ENCODE results near the gene FIBCD1. TPM values are rescaled to one million over a fixed set of nuclear protein-coding genes. Genes with fewer than 3 reads are reported as not detected.
A peak's percentile ranks its signal among the peaks of the same experiment; 100 is the strongest.

FIBCD1 gene
- total and polyA plus RNA-seq, 4 donors, result 0.97 to 7.7 (median 4.1) TPM

DNA sequence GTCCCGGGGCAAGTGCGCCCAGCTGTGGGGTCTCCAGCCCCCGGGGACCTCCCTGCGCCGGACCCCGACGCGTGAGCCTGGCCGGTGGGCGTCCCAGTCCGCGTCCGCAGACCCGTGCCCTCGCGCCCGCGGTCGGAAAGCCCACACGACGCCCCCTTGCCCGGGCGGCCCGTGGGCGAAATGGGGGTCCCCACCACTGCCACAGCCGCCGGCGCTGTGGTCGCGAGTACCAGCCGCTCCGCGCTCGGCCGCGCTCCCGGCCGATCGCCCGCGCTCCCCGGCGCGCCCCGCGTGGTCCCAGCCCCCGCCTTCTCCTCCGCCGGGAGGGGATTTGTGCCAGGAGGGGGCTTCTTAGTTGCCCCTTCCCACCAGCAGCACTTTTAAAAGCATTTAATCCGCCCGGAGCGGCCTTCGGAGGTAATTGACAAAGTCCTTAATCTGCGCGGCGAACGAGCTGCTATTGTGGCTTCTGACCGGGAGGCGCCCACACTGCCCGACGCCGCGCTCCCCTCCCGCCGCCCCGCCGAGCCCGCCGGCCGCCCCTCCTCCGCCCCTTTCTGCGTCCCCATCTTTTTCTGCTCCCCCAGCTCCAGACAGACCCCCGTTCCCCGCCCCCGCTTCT lies 469 bp upstream of the FIBCD1 start:
- H3K9ac ChIP-seq (ENCODE audit: insufficient read depth in 1 of 2, low read length in 2 of 2), result no peak overlapping the region
- 1% methylated on average over 42 to 75 of the region's 75 CpGs for WGBS, 2 donors
- no peak for ATAC-seq (ENCODE audit: insufficient read depth, low FRiP score)

DNA sequence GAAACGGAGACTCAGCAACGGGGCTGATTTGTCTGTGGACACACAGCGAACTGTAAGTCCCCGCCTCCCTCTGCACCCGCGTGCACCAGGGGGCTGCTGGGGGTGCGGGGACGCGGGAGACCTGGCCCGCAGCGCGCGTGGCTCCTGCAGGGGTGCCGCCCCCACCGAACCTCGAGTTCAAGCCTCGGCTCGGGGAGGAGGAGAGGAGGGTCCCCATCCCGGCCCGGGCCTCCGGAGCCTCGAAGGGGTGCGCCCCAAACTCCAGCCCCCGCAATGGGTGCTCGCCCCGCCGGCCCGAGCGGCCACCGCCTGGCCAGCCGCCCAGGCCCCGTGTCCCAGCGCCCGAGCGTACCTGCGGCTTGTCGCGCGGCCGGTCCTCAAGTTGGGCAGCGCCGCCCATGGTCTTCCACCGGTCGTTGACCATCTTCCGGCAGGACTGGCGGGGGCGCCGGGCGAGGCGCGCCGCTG lies 829 bp downstream of the FIBCD1 start:
- Histone ChIP-seq H3K4me1 (ENCODE audit: control insufficient read depth in 5 of 5, insufficient read depth in 5 of 5, low read length in 5 of 5) (peaks cover 0 to 35% (median 8%) of the 10 kb centered on the region in 5 donors), H3K9ac (ENCODE audit: insufficient read depth in 1 of 2, low read length in 2 of 2) (no peak overlapping the region), H3K36me3 (ENCODE audit: control insufficient read depth in 4 of 4, insufficient read depth in 4 of 4, low read length in 4 of 4) (no peaks in the 10 kb centered on the region), H3K9me3 (ENCODE audit: control insufficient read depth in 4 of 4, insufficient read depth in 3 of 4, low read length in 3 of 4) (no peaks in the 10 kb centered on the region), H3K27ac (ENCODE audit: low read depth in 1 of 2, low read length in 1 of 2) (no peak overlapping the region), H3K27me3 (ENCODE audit: control insufficient read depth in 3 of 3, insufficient read depth in 3 of 3, low read length in 2 of 3) (peaks cover 15 to 50% (median 17%) of the 10 kb centered on the region in 3 donors), H3K4me3 (no peak overlapping the region)
- DNase-seq (no peak), ATAC-seq (ENCODE audit: insufficient read depth, low FRiP score) (no peak)
- 2 to 4% methylated on average over 36 to 52 of the region's 52 CpGs for WGBS, 2 donors
- TF ChIP-seq, protein P1, sequence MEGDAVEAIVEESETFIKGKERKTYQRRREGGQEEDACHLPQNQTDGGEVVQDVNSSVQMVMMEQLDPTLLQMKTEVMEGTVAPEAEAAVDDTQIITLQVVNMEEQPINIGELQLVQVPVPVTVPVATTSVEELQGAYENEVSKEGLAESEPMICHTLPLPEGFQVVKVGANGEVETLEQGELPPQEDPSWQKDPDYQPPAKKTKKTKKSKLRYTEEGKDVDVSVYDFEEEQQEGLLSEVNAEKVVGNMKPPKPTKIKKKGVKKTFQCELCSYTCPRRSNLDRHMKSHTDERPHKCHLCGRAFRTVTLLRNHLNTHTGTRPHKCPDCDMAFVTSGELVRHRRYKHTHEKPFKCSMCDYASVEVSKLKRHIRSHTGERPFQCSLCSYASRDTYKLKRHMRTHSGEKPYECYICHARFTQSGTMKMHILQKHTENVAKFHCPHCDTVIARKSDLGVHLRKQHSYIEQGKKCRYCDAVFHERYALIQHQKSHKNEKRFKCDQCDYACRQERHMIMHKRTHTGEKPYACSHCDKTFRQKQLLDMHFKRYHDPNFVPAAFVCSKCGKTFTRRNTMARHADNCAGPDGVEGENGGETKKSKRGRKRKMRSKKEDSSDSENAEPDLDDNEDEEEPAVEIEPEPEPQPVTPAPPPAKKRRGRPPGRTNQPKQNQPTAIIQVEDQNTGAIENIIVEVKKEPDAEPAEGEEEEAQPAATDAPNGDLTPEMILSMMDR (IDR thresholded peaks at IDR 0.05; ENCODE audit: control extremely low read depth, extremely low read depth), result no peak

More for the DNA sequence above, 469 bp upstream of the FIBCD1 start:
- TF ChIP-seq, protein P1 (IDR thresholded peaks at IDR 0.05; ENCODE audit: control extremely low read depth, extremely low read depth), result no peak
- Histone ChIP-seq H3K27me3 (ENCODE audit: control insufficient read depth in 3 of 3, insufficient read depth in 3 of 3, low read length in 2 of 3) (peaks cover 15 to 55% (median 17%) of the 10 kb centered on the region in 3 donors), H3K4me1 (ENCODE audit: control insufficient read depth in 5 of 5, insufficient read depth in 5 of 5, low read length in 5 of 5) (peaks cover 0 to 23% (median 7%) of the 10 kb centered on the region in 5 donors), H3K27ac (ENCODE audit: low read depth in 1 of 2, low read length in 1 of 2) (no peak overlapping the region), H3K9me3 (ENCODE audit: control insufficient read depth in 4 of 4, insufficient read depth in 3 of 4, low read length in 3 of 4) (no peaks in the 10 kb centered on the region), H3K4me3 (no peak overlapping the region), H3K36me3 (ENCODE audit: control insufficient read depth in 4 of 4, insufficient read depth in 4 of 4, low read length in 4 of 4) (no peaks in the 10 kb centered on the region)
- peak in 2 of 3 donors; percentile 27 to 32 for DNase-seq

DNA sequence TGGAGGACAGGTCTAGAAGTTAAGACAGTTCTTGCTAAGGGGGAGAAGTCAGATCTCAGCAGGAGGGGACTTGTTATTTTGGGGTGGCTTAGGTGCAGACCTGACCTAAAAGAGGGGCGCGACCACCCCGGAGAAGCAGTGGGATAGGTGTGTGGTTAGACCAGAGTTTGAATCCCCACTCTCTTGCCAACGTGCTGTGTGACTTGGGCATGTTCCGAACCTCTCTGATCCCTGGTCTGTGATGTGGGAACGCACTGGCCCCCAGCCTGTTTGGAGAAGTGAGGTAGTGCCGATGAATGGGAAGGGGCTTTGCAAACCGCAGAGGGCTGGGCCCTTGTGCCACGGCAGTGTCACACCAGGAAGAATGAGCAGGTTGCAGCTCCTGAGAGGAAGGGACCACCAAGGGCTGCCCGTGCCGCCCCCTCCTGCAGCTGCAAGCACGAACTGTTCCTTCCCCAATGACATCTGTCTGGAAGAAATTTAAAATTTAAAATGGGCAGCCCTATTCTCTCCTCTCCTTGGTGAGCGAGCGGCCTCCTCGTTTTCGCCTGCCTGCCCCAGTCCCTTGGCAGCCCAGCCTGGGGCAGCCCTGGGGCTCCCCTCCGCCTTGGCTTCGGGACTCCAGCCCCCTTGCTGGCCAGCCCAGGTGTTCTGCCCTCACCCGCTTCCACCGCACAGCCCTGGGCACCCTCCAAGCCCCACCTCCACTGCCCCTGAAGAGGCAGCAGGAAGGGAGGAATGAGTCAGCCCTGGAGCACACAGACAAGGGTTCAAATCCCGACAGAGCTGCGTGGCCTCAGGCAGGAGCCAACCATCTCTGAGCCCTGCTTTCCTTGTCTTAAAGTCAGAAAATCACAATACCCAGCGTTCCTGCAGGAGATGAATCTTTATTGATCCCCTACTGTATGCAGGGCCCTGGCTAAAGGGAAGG lies 1.6 kb downstream of the FIBCD1 start:
- DNase-seq, result no peak
- Histone ChIP-seq H3K9me3 (ENCODE audit: control insufficient read depth in 4 of 4, insufficient read depth in 3 of 4, low read length in 3 of 4) (no peaks in the 10 kb centered on the region), H3K4me1 (ENCODE audit: control insufficient read depth in 5 of 5, insufficient read depth in 5 of 5, low read length in 5 of 5) (peaks cover 0 to 43% (median 9%) of the 10 kb centered on the region in 5 donors), H3K9ac (ENCODE audit: insufficient read depth in 1 of 2, low read length in 2 of 2) (no peak overlapping the region), H3K27me3 (ENCODE audit: control insufficient read depth in 3 of 3, insufficient read depth in 3 of 3, low read length in 2 of 3) (peaks cover 15 to 45% (median 15%) of the 10 kb centered on the region in 3 donors), H3K27ac (ENCODE audit: low read depth in 1 of 2, low read length in 1 of 2) (no peak overlapping the region), H3K36me3 (ENCODE audit: control insufficient read depth in 4 of 4, insufficient read depth in 4 of 4, low read length in 4 of 4) (no peaks in the 10 kb centered on the region), H3K4me3 (no peak overlapping the region)
- 59 to 64% methylated on average over 18 to 23 of the region's 23 CpGs for WGBS, 2 donors
- TF ChIP-seq, protein P1 (IDR thresholded peaks at IDR 0.05; ENCODE audit: control extremely low read depth, extremely low read depth), result no peak
- ATAC-seq (ENCODE audit: insufficient read depth, low FRiP score), result no peak

Data from lung (tissue), 12 donors.